ENCODE measurements around the gene HHIPL2.

Gene HHIPL2

GRCh38 chr1:222547260-222547614 is 667 bp downstream of the HHIPL2 start:
- DNase-seq = no peak

DNA sequence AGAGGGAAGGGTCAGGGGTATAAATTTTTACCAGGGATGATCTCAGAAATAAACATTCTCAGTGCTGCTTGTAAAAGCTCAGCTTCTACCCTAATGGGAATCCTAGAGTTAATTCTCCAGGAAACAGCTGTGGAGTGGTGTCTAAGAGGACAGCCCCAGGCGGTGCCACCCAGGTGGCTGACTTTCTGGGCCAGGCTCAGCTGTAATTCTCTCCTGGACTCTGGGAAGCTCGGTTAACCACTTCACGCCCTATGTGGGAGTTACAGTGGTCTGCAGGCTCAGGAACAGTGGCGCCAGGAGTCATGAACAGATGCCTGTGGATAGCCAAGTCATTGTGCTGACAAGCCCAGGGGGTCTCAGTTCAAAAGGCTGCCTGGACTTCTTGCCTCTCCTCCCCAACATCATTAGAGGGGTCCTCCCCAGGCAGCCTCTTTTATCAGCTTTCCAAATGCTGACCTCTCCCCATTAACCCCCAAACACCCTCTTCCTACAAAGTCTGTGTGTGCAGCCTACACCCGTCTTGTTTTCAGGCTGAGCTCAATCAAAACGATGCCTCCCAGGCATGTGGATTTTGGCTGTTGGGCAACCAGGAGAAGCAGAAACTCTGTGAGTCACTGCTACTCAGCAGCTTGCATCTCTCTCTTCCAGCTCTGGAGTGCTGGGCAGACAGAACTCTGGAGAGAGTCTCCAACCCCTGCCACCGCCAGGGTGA is 1.2 kb downstream of the HHIPL2 start:
- Histone ChIP-seq H3K36me3 (no peaks in the 10 kb centered on the region), H3K27me3 (no peaks in the 10 kb centered on the region), H3K4me3 (ENCODE audit: low read depth, low read length) (peak overlapping the region; percentile 12), H3K4me1 (peaks cover 7% of the 10 kb centered on the region), H3K9me3 (no peaks in the 10 kb centered on the region)
- peak; percentile 73 for DNase-seq
- no peak for TF ChIP-seq CTCF (IDR thresholded peaks at IDR 0.05; ENCODE audit: low read depth, low read length)

More at GRCh38 chr1:222547260-222547614, 667 bp downstream of the HHIPL2 start:
- Histone ChIP-seq H3K36me3 (no peaks in the 10 kb centered on the region), H3K9me3 (no peaks in the 10 kb centered on the region), H3K4me3 (ENCODE audit: low read depth, low read length) (peak overlapping the region; percentile 12), H3K4me1 (peaks cover 7% of the 10 kb centered on the region), H3K27me3 (no peaks in the 10 kb centered on the region)
- TF ChIP-seq CTCF (IDR thresholded peaks at IDR 0.05; ENCODE audit: low read depth, low read length) = peak; percentile 11; the same call in 1 of the 2 replicates

- no peak overlapping the region; the same call in 1 of the 2 replicates for H3K4me3 ChIP-seq (ENCODE audit: low read depth, low read length)
- no peaks in the 10 kb centered on the region for H3K27me3 ChIP-seq
- no peaks in the 10 kb centered on the region for H3K36me3 ChIP-seq
- H3K9me3 ChIP-seq = no peaks in the 10 kb centered on the region
- H3K4me1 ChIP-seq = peaks cover 7% of the 10 kb centered on the region
- no peak for DNase-seq
- no peak for TF ChIP-seq CTCF (IDR thresholded peaks at IDR 0.05; ENCODE audit: low read depth, low read length)
Observed at GRCh38 chr1:222546091-222546490, 1.8 kb downstream of the HHIPL2 start.

GRCh38 chr1:222543817-222544216 is 4.1 kb downstream of the HHIPL2 start:
- H3K36me3 ChIP-seq = no peaks in the 10 kb centered on the region
- no peaks in the 10 kb centered on the region for H3K9me3 ChIP-seq
- no peak for DNase-seq

GRCh38 chr1:222540598-222540995 is 7.3 kb downstream of the HHIPL2 start:
- Histone ChIP-seq H3K9me3 (no peaks in the 10 kb centered on the region), H3K4me1 (no peaks in the 10 kb centered on the region), H3K4me3 (ENCODE audit: low read depth, low read length) (no peak overlapping the region), H3K36me3 (no peaks in the 10 kb centered on the region), H3K27me3 (no peaks in the 10 kb centered on the region)
- no peak for TF ChIP-seq CTCF (IDR thresholded peaks at IDR 0.05; ENCODE audit: low read depth, low read length)
- no peak for DNase-seq

More at GRCh38 chr1:222543817-222544216, 4.1 kb downstream of the HHIPL2 start:
- H3K4me1 ChIP-seq = peaks cover 7% of the 10 kb centered on the region
- no peak for TF ChIP-seq CTCF (IDR thresholded peaks at IDR 0.05; ENCODE audit: low read depth, low read length)
- no peaks in the 10 kb centered on the region for H3K27me3 ChIP-seq
- no peak overlapping the region for H3K4me3 ChIP-seq (ENCODE audit: low read depth, low read length)

DNA sequence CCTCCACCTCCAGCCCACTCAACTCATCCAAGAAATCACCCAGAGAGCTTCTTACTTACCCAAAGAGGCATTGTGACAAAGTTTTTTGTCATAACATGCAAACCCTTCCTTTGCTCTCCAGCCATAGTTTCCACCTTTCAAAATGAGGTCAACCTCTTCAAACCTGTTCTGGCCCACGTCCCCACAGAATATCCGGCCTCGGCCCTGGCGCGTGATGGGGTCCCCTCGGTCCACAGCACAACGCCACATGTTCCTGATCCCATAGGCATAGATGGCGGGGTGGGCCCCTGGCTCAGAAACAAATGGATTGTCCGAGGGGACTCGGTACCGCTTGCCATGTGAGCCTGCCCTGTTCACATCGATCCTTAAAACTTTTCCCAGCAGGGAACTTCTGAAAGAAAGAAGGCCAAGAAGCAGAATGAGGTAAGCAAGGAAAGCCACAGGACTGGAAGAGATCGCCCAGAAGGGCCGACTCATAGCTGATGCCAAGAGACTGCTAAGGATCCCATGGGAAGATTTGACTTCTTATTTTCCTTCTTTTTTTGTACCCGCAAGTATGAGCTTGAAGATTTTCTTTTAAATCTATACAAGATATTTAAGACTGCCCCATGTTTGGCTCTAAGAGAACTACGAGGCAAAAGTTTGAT is 7.8 kb downstream of the HHIPL2 start:
- H3K27me3 ChIP-seq = no peaks in the 10 kb centered on the region
- H3K4me1 ChIP-seq = no peaks in the 10 kb centered on the region
- H3K4me3 ChIP-seq (ENCODE audit: low read depth, low read length) = no peak overlapping the region
- H3K9me3 ChIP-seq = no peaks in the 10 kb centered on the region
- H3K36me3 ChIP-seq = no peaks in the 10 kb centered on the region
- no peak for DNase-seq
- TF ChIP-seq CTCF (IDR thresholded peaks at IDR 0.05; ENCODE audit: low read depth, low read length) = no peak

Data from BE2C (cell line).